BLaER1 treated with 17β-estradiol and CSF1 and Interleukin-3, amounts not matched to agents 10 nM and 100 nM (cell line): ENCODE measurements around the gene DGKH.
A peak's percentile ranks its signal among the peaks of the same experiment; 100 is the strongest.
"Not testable (repeated sequence)": the region's sequence is repeated elsewhere in the genome, so short reads cannot be mapped to it uniquely, and the experiment has no call there.

Experiments
- H3K27ac ChIP-seq, 11 experiments: shearing (Covaris generic); formaldehyde crosslinking; 2 replicates each; pipeline ENCODE4 v1.8.1; 2022
- H3K27me3 ChIP-seq, 11 experiments: shearing (Covaris generic); formaldehyde crosslinking; 2 replicates each; pipeline ENCODE4 v1.8.1; 2022
- H3K36me3 ChIP-seq, 11 experiments: shearing (Covaris generic); formaldehyde crosslinking; 2 replicates each; pipeline ENCODE4 v1.8.1; 2022
- H3K4me1 ChIP-seq, 10 experiments: shearing (Covaris generic); formaldehyde crosslinking; 2 replicates each; pipeline ENCODE4 v1.8.1; 2022
- H3K4me2 ChIP-seq, 11 experiments: shearing (Covaris generic); formaldehyde crosslinking; 2 replicates each; pipeline ENCODE4 v1.8.1; 2022
- H3K4me3 ChIP-seq, 10 experiments: shearing (Covaris generic); formaldehyde crosslinking; 2 replicates each; pipeline ENCODE4 v1.8.1; 2022
- H3K9ac ChIP-seq, 11 experiments: shearing (Covaris generic); formaldehyde crosslinking; 2 replicates each; pipeline ENCODE4 v1.8.1; 2022
- H3K9me3 ChIP-seq, 11 experiments: shearing (Covaris generic); formaldehyde crosslinking; replicated peaks in 1 of 11; 2 replicates each; pipeline ENCODE4 v1.8.1; 2022
- H4K20me1 ChIP-seq, 11 experiments: shearing (Covaris generic); formaldehyde crosslinking; 2 replicates each; pipeline ENCODE4 v1.8.1; 2022
- Cebpa-rat ChIP-seq, 11 experiments: shearing (Covaris generic); IDR thresholded peaks; 2 replicates each; pipeline ENCODE4 v1.8.1; 2022

The DGKH gene

GRCh38 chr13:42119041-42119440 lies 70.6 kb downstream of the DGKH start:
- H3K27me3 ChIP-seq, result no peaks in the 10 kb centered on the region
- peaks cover 0 to 26% (median 12%) of the 10 kb centered on the region in 11 experiments; a peak in 13 of 22 replicates for H3K36me3 ChIP-seq
- 0 out of 22 replicates have a peak, but pooled peaks cover 0 to 7% (median 0%) of the 10 kb centered on the region in 11 experiments for H3K9me3 ChIP-seq
- H3K9ac ChIP-seq, result no peak overlapping the region
- H3K27ac ChIP-seq, result no peak overlapping the region
- peaks cover 0 to 59% (median 0%) of the 10 kb centered on the region in 11 experiments; a peak in 8 of 22 replicates for H4K20me1 ChIP-seq
- no peak overlapping the region for H3K4me3 ChIP-seq
- H3K4me2 ChIP-seq, result no peak overlapping the region
- no peak for TF ChIP-seq Cebpa-rat (IDR thresholded peaks at IDR 0.05)
- H3K4me1 ChIP-seq, result peaks cover 0 to 14% (median 8%) of the 10 kb centered on the region in 10 experiments; a peak in 10 of 20 replicates

- no peak overlapping the region for H3K4me2 ChIP-seq
- 0 out of 22 replicates have a peak, but pooled peaks cover 0 to 7% (median 0%) of the 10 kb centered on the region in 11 experiments for H3K9me3 ChIP-seq
Measured at GRCh38 chr13:42119875-42120274, 71.4 kb downstream of the DGKH start.

GRCh38 chr13:42123600-42123999 lies 75.2 kb downstream of the DGKH start:
- Histone ChIP-seq H3K4me2 (no peak overlapping the region), H3K4me1 (peaks cover 0 to 14% (median 6%) of the 10 kb centered on the region in 10 experiments; a peak in 11 of 20 replicates), H3K9me3 (0 out of 22 replicates have a peak, but pooled peaks cover 0 to 7% (median 0%) of the 10 kb centered on the region in 11 experiments), H3K27ac (no peak overlapping the region), H3K36me3 (peaks cover 15 to 40% (median 33%) of the 10 kb centered on the region in 11 experiments; a peak in 21 of 22 replicates), H3K4me3 (no peak overlapping the region), H3K27me3 (no peaks in the 10 kb centered on the region), H3K9ac (no peak overlapping the region), H4K20me1 (peaks cover 0 to 53% (median 0%) of the 10 kb centered on the region in 11 experiments; a peak in 6 of 22 replicates)
- TF ChIP-seq Cebpa-rat (IDR thresholded peaks at IDR 0.05), result no peak

More at GRCh38 chr13:42119875-42120274, 71.4 kb downstream of the DGKH start:
- no peak overlapping the region for H3K4me3 ChIP-seq
- H3K4me1 ChIP-seq, result peaks cover 0 to 13% (median 8%) of the 10 kb centered on the region in 10 experiments; a peak in 17 of 20 replicates
- H4K20me1 ChIP-seq, result peaks cover 0 to 60% (median 0%) of the 10 kb centered on the region in 11 experiments; a peak in 7 of 22 replicates
- H3K36me3 ChIP-seq, result peaks cover 0 to 26% (median 12%) of the 10 kb centered on the region in 11 experiments; a peak in 13 of 22 replicates
- no peak overlapping the region for H3K9ac ChIP-seq
- no peak for TF ChIP-seq Cebpa-rat (IDR thresholded peaks at IDR 0.05)
- no peak overlapping the region for H3K27ac ChIP-seq
- no peaks in the 10 kb centered on the region for H3K27me3 ChIP-seq

GRCh38 chr13:42125046-42125445 lies 76.6 kb downstream of the DGKH start:
- H3K4me2 ChIP-seq, result peak overlapping the region in 6 of 11 experiments; percentile 21 to 57 (median 43); a peak in 10 of 22 replicates
- H3K9ac ChIP-seq, result no peak overlapping the region
- TF ChIP-seq Cebpa-rat (IDR thresholded peaks at IDR 0.05), result no peak
- no peaks in the 10 kb centered on the region for H3K27me3 ChIP-seq
- no peak overlapping the region for H3K27ac ChIP-seq
- H4K20me1 ChIP-seq, result peaks cover 0 to 44% (median 0%) of the 10 kb centered on the region in 11 experiments; a peak in 6 of 22 replicates
- H3K4me3 ChIP-seq, result no peak overlapping the region
- 0 out of 22 replicates have a peak, but pooled peaks cover 0 to 7% (median 0%) of the 10 kb centered on the region in 11 experiments for H3K9me3 ChIP-seq
- H3K4me1 ChIP-seq, result peaks cover 0 to 14% (median 6%) of the 10 kb centered on the region in 10 experiments; a peak in 11 of 20 replicates
- H3K36me3 ChIP-seq, result peaks cover 29 to 48% (median 44%) of the 10 kb centered on the region in 11 experiments

- Histone ChIP-seq H3K9me3 (0 out of 22 replicates have a peak, but pooled peaks cover 0 to 4% (median 0%) of the 10 kb centered on the region in 11 experiments), H3K27ac (no peak overlapping the region), H3K9ac (no peak overlapping the region), H3K4me2 (no peak overlapping the region), H3K27me3 (no peaks in the 10 kb centered on the region), H3K36me3 (peaks cover 38 to 62% (median 58%) of the 10 kb centered on the region in 11 experiments), H3K4me1 (peaks cover 0 to 14% (median 6%) of the 10 kb centered on the region in 10 experiments; a peak in 11 of 20 replicates), H4K20me1 (peaks cover 0 to 37% (median 0%) of the 10 kb centered on the region in 11 experiments; a peak in 6 of 22 replicates), H3K4me3 (no peak overlapping the region)
- peak in 1 of 11 experiments; percentile 24; a peak in 1 of 22 replicates for TF ChIP-seq Cebpa-rat (IDR thresholded peaks at IDR 0.05)
Measured at GRCh38 chr13:42127047-42127446, 78.6 kb downstream of the DGKH start.

GRCh38 chr13:42129033-42129432 lies 80.6 kb downstream of the DGKH start:
- Histone ChIP-seq H3K27ac (no peak overlapping the region), H3K4me2 (no peak overlapping the region), H3K4me1 (peaks cover 0 to 9% (median 6%) of the 10 kb centered on the region in 10 experiments; a peak in 11 of 20 replicates), H3K4me3 (no peak overlapping the region), H3K9me3 (no peaks in the 10 kb centered on the region), H3K36me3 (peaks cover 49 to 80% (median 72%) of the 10 kb centered on the region in 11 experiments), H3K9ac (no peak overlapping the region), H4K20me1 (peaks cover 0 to 30% (median 0%) of the 10 kb centered on the region in 11 experiments; a peak in 5 of 22 replicates), H3K27me3 (no peaks in the 10 kb centered on the region)
- TF ChIP-seq Cebpa-rat (IDR thresholded peaks at IDR 0.05), result no peak

- H3K9me3 ChIP-seq, result peaks cover 10 to 20% (median 17%) of the 10 kb centered on the region in 11 experiments; a peak in 20 of 22 replicates
- H3K27ac ChIP-seq, result no peak overlapping the region
- TF ChIP-seq Cebpa-rat (IDR thresholded peaks at IDR 0.05), result no peak
- H3K9ac ChIP-seq, result no peak overlapping the region
- no peak overlapping the region for H3K4me3 ChIP-seq
- no peaks in the 10 kb centered on the region for H3K27me3 ChIP-seq
- H3K4me2 ChIP-seq, result no peak overlapping the region
- H4K20me1 ChIP-seq, result no peaks in the 10 kb centered on the region
- H3K36me3 ChIP-seq, result peaks cover 30 to 93% (median 52%) of the 10 kb centered on the region in 11 experiments
- no peaks in the 10 kb centered on the region for H3K4me1 ChIP-seq
Measured at GRCh38 chr13:42136518-42136917, 88.1 kb downstream of the DGKH start.

- Histone ChIP-seq H3K36me3 (peaks cover 21 to 78% (median 37%) of the 10 kb centered on the region in 11 experiments), H3K27me3 (no peaks in the 10 kb centered on the region), H3K9me3 (peaks cover 10 to 20% (median 18%) of the 10 kb centered on the region in 11 experiments; a peak in 20 of 22 replicates), H4K20me1 (no peaks in the 10 kb centered on the region), H3K9ac (no peak overlapping the region), H3K27ac (no peak overlapping the region), H3K4me2 (no peak overlapping the region), H3K4me1 (no peaks in the 10 kb centered on the region), H3K4me3 (no peak overlapping the region)
- no peak for TF ChIP-seq Cebpa-rat (IDR thresholded peaks at IDR 0.05)
Measured at GRCh38 chr13:42137856-42138537, 89.5 kb downstream of the DGKH start.

- Histone ChIP-seq H3K9me3 (peaks cover 10 to 20% (median 18%) of the 10 kb centered on the region in 11 experiments; a peak in 20 of 22 replicates), H4K20me1 (0 out of 22 replicates have a peak, but pooled peaks cover 0 to 7% (median 0%) of the 10 kb centered on the region in 11 experiments), H3K4me1 (no peaks in the 10 kb centered on the region), H3K4me2 (no peak overlapping the region), H3K27me3 (no peaks in the 10 kb centered on the region), H3K36me3 (peaks cover 28 to 71% (median 42%) of the 10 kb centered on the region in 11 experiments), H3K27ac (no peak overlapping the region), H3K4me3 (no peak overlapping the region), H3K9ac (no peak overlapping the region)
- no peak for TF ChIP-seq Cebpa-rat (IDR thresholded peaks at IDR 0.05)
Measured at GRCh38 chr13:42140494-42140893, 92.0 kb downstream of the DGKH start.

- H3K4me3 ChIP-seq, H4K20me1 ChIP-seq, H3K4me1 ChIP-seq, H3K27ac ChIP-seq, H3K9ac ChIP-seq, H3K27me3 ChIP-seq, H3K4me2 ChIP-seq: not testable (repeated sequence)
- peaks cover 10 to 20% (median 18%) of the 10 kb centered on the region in 11 experiments; a peak in 20 of 22 replicates for H3K9me3 ChIP-seq
- H3K36me3 ChIP-seq, result peaks cover 28 to 71% (median 47%) of the 10 kb centered on the region in 11 experiments
Measured at GRCh38 chr13:42141052-42141451, 92.6 kb downstream of the DGKH start.
